ENCODE data around the gene TNRC18. TPM values are rescaled to one million over a fixed set of nuclear protein-coding genes. Genes with fewer than 3 reads are reported as not detected.

Gene TNRC18
- polyA plus RNA-seq, 1 of the 3 experiments (the other 2 are of a cell fraction) = 34.4 TPM

- Histone ChIP-seq H3K36me3 (replicated peaks in 1 of 2; ENCODE audit: control insufficient read depth in 1 of 2, insufficient read depth in 2 of 2, low read length in 1 of 2) (peaks cover 39 to 69% of the 10 kb centered on the region in 2 experiments), H3K4me3 (ENCODE audit: low read depth in 2 of 2, low read length in 1 of 2) (no peak overlapping the region; a peak in 1 of 4 replicates), H4K20me1 (ENCODE audit: insufficient read depth) (peaks cover 5% of the 10 kb centered on the region), H3K9me3 (no peaks in the 10 kb centered on the region), H3K4me2 (no peak overlapping the region), H2AFZ (ENCODE audit: low read depth) (no peak overlapping the region), H3K9ac (no peak overlapping the region), H3F3A (replicated peaks; ENCODE audit: insufficient read depth) (peaks cover 3% of the 10 kb centered on the region), H3K4me1 (ENCODE audit: control insufficient read depth in 1 of 2, insufficient read depth in 2 of 2, low read depth in 1 of 2, low read length in 1 of 2) (no peaks in the 10 kb centered on the region), H3K9me2 (no peaks in the 10 kb centered on the region), H3K27me3 (ENCODE audit: insufficient read depth) (no peaks in the 10 kb centered on the region), H3K27ac (ENCODE audit: low read depth in 2 of 2, low read length in 1 of 2) (no peak overlapping the region), H3K79me2 (ENCODE audit: insufficient read depth) (peaks cover 56% of the 10 kb centered on the region)
- CTCF ChIA-PET = no interaction called here
- TF ChIP-seq USF2 (IDR thresholded peaks at IDR 0.05; ENCODE audit: borderline replicate concordance, low read depth, low read length) (no peak), USF1 (IDR thresholded peaks at IDR 0.05; ENCODE audit: borderline replicate concordance, low read depth) (no peak), RAD21 (IDR thresholded peaks at IDR 0.05; ENCODE audit: low read length) (no peak), MAX (IDR thresholded peaks at IDR 0.05; ENCODE audit: low read depth) (no peak)
- WGBS (ENCODE audit: low lambda C conversion rate) = 95% methylated on average over 2 of the region's 2 CpGs
- POLR2A ChIA-PET = no interaction called here
- DNase-seq = no peak
These were observed 79.8 kb downstream of the TNRC18 start for GRCh38 chr7:5343884-5344283.

- peaks cover 32 to 82% of the 10 kb centered on the region in 2 experiments for H3K36me3 ChIP-seq (replicated peaks in 1 of 2; ENCODE audit: control insufficient read depth in 1 of 2, insufficient read depth in 2 of 2, low read length in 1 of 2)
- TF ChIP-seq SMC3 (IDR thresholded peaks at IDR 0.05; ENCODE audit: low read depth, low read length) = no peak
- no peak for TF ChIP-seq EZH2phosphoT487 (IDR thresholded peaks at IDR 0.05; ENCODE audit: borderline replicate concordance, low read depth)
- no peak for TF ChIP-seq PBX3 (IDR thresholded peaks at IDR 0.05)
- no peak for TF ChIP-seq YY1 (IDR thresholded peaks at IDR 0.05; ENCODE audit: low read depth)
- TF ChIP-seq GATA2 (CRISPR knock-in tag; IDR thresholded peaks at IDR 0.05) = no peak
- TF ChIP-seq RFX5 (IDR thresholded peaks at IDR 0.05; ENCODE audit: low read length) = no peak
- TF ChIP-seq MAX (IDR thresholded peaks at IDR 0.05; ENCODE audit: low read depth) = no peak
- TF ChIP-seq FOXM1 (IDR thresholded peaks at IDR 0.05; ENCODE audit: low read depth) = no peak
- TF ChIP-seq CTCF (IDR thresholded peaks at IDR 0.05) = no peak
- H3K27me3 ChIP-seq (ENCODE audit: insufficient read depth) = no peaks in the 10 kb centered on the region
- 98% methylated on average over 6 of the region's 6 CpGs for WGBS (ENCODE audit: low lambda C conversion rate)
- no peaks in the 10 kb centered on the region for H3K4me1 ChIP-seq (ENCODE audit: control insufficient read depth in 1 of 2, insufficient read depth in 2 of 2, low read depth in 1 of 2, low read length in 1 of 2)
- no peak overlapping the region for H3K27ac ChIP-seq (ENCODE audit: low read depth in 2 of 2, low read length in 1 of 2)
- H3K4me2 ChIP-seq = no peak overlapping the region
- H3F3A ChIP-seq (replicated peaks; ENCODE audit: insufficient read depth) = peaks cover 3% of the 10 kb centered on the region
- CTCF ChIA-PET = no interaction called here
- POLR2A ChIA-PET = no interaction called here
- peaks cover 6% of the 10 kb centered on the region; the same call in 1 of the 2 replicates for H3K9me3 ChIP-seq
- peaks cover 3% of the 10 kb centered on the region for H4K20me1 ChIP-seq (ENCODE audit: insufficient read depth)
- no peak overlapping the region for H2AFZ ChIP-seq (ENCODE audit: low read depth)
- peaks cover 59% of the 10 kb centered on the region for H3K79me2 ChIP-seq (ENCODE audit: insufficient read depth)
- H3K9me2 ChIP-seq = no peaks in the 10 kb centered on the region
- no peak overlapping the region for H3K9ac ChIP-seq
- no peak for DNase-seq
- no peak overlapping the region for H3K4me3 ChIP-seq (ENCODE audit: low read depth in 2 of 2, low read length in 1 of 2)
These were observed 81.0 kb downstream of the TNRC18 start for GRCh38 chr7:5342631-5343030.

Data from SK-N-SH (cell line).